Fibroblast of pulmonary artery (primary cell): ENCODE measurements around the gene RHBDF2.
A peak's percentile ranks its signal among the peaks of the same experiment; 100 is the strongest.

ENCODE experiments used
- DNase-seq: peaks from one replicate; pipeline ENCODE4 v3.0.0-alpha.2; 2010; ENCODE audit warnings: low read depth
- H3K4me3 ChIP-seq: replicated peaks from 2 replicates; pipeline ENCODE4 v1.5.1; 2011; ENCODE audit warnings: low read depth, mild to moderate bottlenecking, control low read depth, low read length, moderate library complexity
- CTCF ChIP-seq: IDR thresholded peaks from 2 replicates; pipeline ENCODE4 v1.5.1; 2011; ENCODE audit warnings: mild to moderate bottlenecking, control low read depth, low read length, inconsistent platforms; ENCODE audit errors: missing control alignments

RHBDF2 gene

GRCh38 chr17:76427501-76428231, 73.6 kb downstream of the RHBDF2 start:
- peak; percentile 67 for DNase-seq
- H3K4me3 ChIP-seq = no peak overlapping the region
- no peak for TF ChIP-seq CTCF

GRCh38 chr17:76426853-76427252, 74.4 kb downstream of the RHBDF2 start:
- no peak overlapping the region for H3K4me3 ChIP-seq
- no peak for DNase-seq
- no peak for TF ChIP-seq CTCF

GRCh38 chr17:76422860-76423259, 78.4 kb downstream of the RHBDF2 start:
- no peak for DNase-seq
- TF ChIP-seq CTCF = no peak
- no peak overlapping the region for H3K4me3 ChIP-seq

GRCh38 chr17:76422406-76422805, 78.8 kb downstream of the RHBDF2 start:
- no peak for TF ChIP-seq CTCF
- H3K4me3 ChIP-seq = no peak overlapping the region
- DNase-seq = no peak

DNA sequence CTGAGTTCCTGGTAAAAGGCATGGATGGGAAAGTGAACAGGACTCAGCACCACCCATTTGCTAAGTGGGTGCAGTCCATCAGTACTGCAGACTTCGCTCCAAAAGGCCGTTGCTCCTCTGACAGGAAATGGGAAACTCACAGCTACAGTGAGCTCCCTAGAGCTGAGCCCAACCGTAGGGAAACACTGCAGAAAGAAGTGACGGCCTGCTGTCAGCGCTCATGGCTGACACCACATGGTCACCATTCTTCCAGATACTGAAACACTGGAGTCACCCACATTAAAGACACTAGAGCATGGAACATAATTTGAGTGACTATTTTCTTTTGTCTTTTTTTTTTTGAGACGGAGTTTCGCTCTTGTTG, 80.2 kb downstream of the RHBDF2 start:
- peak; percentile 24 for DNase-seq
- TF ChIP-seq CTCF = no peak
- no peak overlapping the region for H3K4me3 ChIP-seq
